B cell (primary cell): ENCODE measurements around the gene RGS6. TPM values are rescaled to one million over a fixed set of nuclear protein-coding genes. Genes with fewer than 3 reads are reported as not detected.

Source experiments
- ATAC-seq: fragments of 200-7000 bp; cut with Tn5 transposase; one replicate; pipeline ENCODE4 v1.10.0; 2021; ENCODE audit warnings: low read depth, mild to moderate bottlenecking, moderate number of reproducible peaks, moderate library complexity
- CTCF ChIA-PET: fragments of 350-600 bp; sonication (Branson Sonifier 250); formaldehyde crosslinking; loops from one replicate; lab custom pipeline; 2021; ENCODE audit warnings: antibody characterized with exemption, inconsistent platforms; lab: Charles Lee
- POLR2A ChIA-PET: fragments of 350-600 bp; sonication (Branson Sonifier 250); formaldehyde crosslinking; loops from one replicate; lab custom pipeline; 2021; ENCODE audit warnings: antibody characterized with exemption; lab: Charles Lee
- DNase-seq: peaks from one replicate; pipeline ENCODE4 v3.0.0; 2013
- H2AFZ ChIP-seq: 2 replicates; pipeline ENCODE4 v1.6.1; 2012; ENCODE audit warnings: mild to moderate bottlenecking, low read depth, low read length; ENCODE audit not compliant: insufficient read depth, poor library complexity, severe bottlenecking
- H3K27ac ChIP-seq, 2 donors: 1 replicate in 1 of 2; 2 replicates in 1 of 2; pipeline ENCODE4 v1.5.1; 2012 to 2013; ENCODE audit warnings: low read length in 2 of 2, mild to moderate bottlenecking in 2 of 2, moderate library complexity in 1 of 2
- H3K27me3 ChIP-seq, 4 experiments: fragments of 200-600 bp in 1 of 4; sonication (generic) in 1 of 4; replicated peaks in 1 of 4; 1 replicate in 2 of 4; 2 replicates in 2 of 4; pipeline versions ENCODE4 v1.6.1 to v1.7.0; 2013 to 2016; ENCODE audit warnings: low read length in 3 of 4, mild to moderate bottlenecking in 2 of 4, mixed read lengths in 1 of 4, moderate library complexity in 1 of 4; ENCODE audit not compliant: insufficient read depth in 4 of 4, control insufficient read depth in 3 of 4; ENCODE audit errors: control extremely low read depth in 1 of 4
- H3K36me3 ChIP-seq, 2 experiments: replicated peaks in 1 of 2; 1 replicate in 1 of 2; 2 replicates in 1 of 2; pipeline versions ENCODE4 v1.6.1 to v1.7.1; 2013; ENCODE audit warnings: low read length in 1 of 2; ENCODE audit not compliant: insufficient read depth in 2 of 2, control insufficient read depth in 1 of 2; ENCODE audit errors: control extremely low read depth in 1 of 2, extremely low read depth in 1 of 2
- H3K4me1 ChIP-seq, 2 donors: fragments of 200-600 bp in 1 of 2; sonication (generic) in 1 of 2; 1 replicate in 1 of 2; 2 replicates in 1 of 2; pipeline versions ENCODE4 v1.5.1 to v1.6.1; 2013 to 2017; ENCODE audit warnings: low read length in 2 of 2; ENCODE audit not compliant: control insufficient read depth in 2 of 2, insufficient read depth in 2 of 2
- H3K4me2 ChIP-seq: replicated peaks from 2 replicates; pipeline ENCODE3; 2012; ENCODE audit warnings: mild to moderate bottlenecking, low read depth, low read length; ENCODE audit not compliant: poor library complexity, severe bottlenecking
- H3K4me3 ChIP-seq, 5 experiments: fragments of 200-600 bp in 1 of 5; sonication (generic) in 1 of 5; 1 replicate in 3 of 5; 2 replicates in 2 of 5; pipeline versions ENCODE4 v1.5.1 to v1.7.0; 2011 to 2016; ENCODE audit warnings: low read length in 4 of 5, mild to moderate bottlenecking in 4 of 5, low read depth in 2 of 5, control low read depth in 1 of 5, moderate library complexity in 1 of 5; ENCODE audit not compliant: insufficient read depth in 1 of 5; ENCODE audit errors: control extremely low read depth in 1 of 5, extremely low read depth in 1 of 5
- H3K79me2 ChIP-seq: fragments of 200-600 bp; sonication (generic); one replicate; pipeline ENCODE4 v1.6.0; 2016; ENCODE audit warnings: low read length; ENCODE audit not compliant: control insufficient read depth, insufficient read depth
- H3K9ac ChIP-seq: fragments of 200-600 bp; sonication (generic); 2 replicates; pipeline ENCODE4 v1.6.1; 2017; ENCODE audit warnings: mild to moderate bottlenecking, low read length, moderate library complexity
- H3K9me3 ChIP-seq, 3 donors: one replicate each; pipeline versions ENCODE4 v1.6.1 to v1.7.1; 2013; ENCODE audit warnings: low read length in 2 of 3; ENCODE audit not compliant: control insufficient read depth in 2 of 3, insufficient read depth in 1 of 3; ENCODE audit errors: control extremely low read depth in 1 of 3
- H4K20me1 ChIP-seq: 2 replicates; pipeline ENCODE4 v1.6.0; 2012; ENCODE audit warnings: mild to moderate bottlenecking, low read length; ENCODE audit not compliant: insufficient read depth, control insufficient read depth, poor library complexity, severe bottlenecking
- H3K27ac Mint-ChIP-seq: one replicate; pipeline ENCODE4 v1.8.0; 2021; ENCODE audit warnings: mixed read lengths
- H3K27me3 Mint-ChIP-seq: one replicate; pipeline ENCODE4 v1.8.0; 2021; ENCODE audit warnings: mixed read lengths
- H3K4me1 Mint-ChIP-seq: one replicate; pipeline ENCODE4 v1.8.0; 2021; ENCODE audit warnings: mixed read lengths
- H3K4me3 Mint-ChIP-seq: one replicate; pipeline ENCODE4 v1.8.0; 2021; ENCODE audit warnings: mixed read lengths
- H3K9me3 Mint-ChIP-seq: one replicate; pipeline ENCODE4 v1.8.0; 2022; ENCODE audit warnings: mixed read lengths; ENCODE audit not compliant: insufficient read depth
- CTCF ChIP-seq: fragments of 200-600 bp; IDR thresholded peaks from one replicate; pipeline ENCODE4 v1.8.0; 2022; ENCODE audit warnings: antibody characterized with exemption, mild to moderate bottlenecking
- EZH2 ChIP-seq: IDR thresholded peaks from 2 replicates; pipeline ENCODE4 v1.6.1; 2012; ENCODE audit warnings: borderline replicate concordance, low read depth, mild to moderate bottlenecking, moderate library complexity, low read length; ENCODE audit not compliant: insufficient read depth, poor library complexity, severe bottlenecking
- WGBS: methylation state at CpG from one replicate; pipeline ENCODE4 v1.1.5; 2013; ENCODE audit warnings: missing lambda C conversion rate; ENCODE audit not compliant: insufficient coverage; 5-methylcytosine and 5-hydroxymethylcytosine counted together
- intact Hi-C: fragments of 100-400 bp; cut with micrococcal nuclease; formaldehyde crosslinking; loops from one replicate; pipeline ENCODE4 v1.10.0; 2022
- polyA plus RNA-seq: library from polyadenylated mRNA; depleted of rRNA; stranded (reverse); fragments of >200 nt; gene quantifications from 2 replicates; pipeline ENCODE4 v1.2.3, GENCODE V29; 2012
- total RNA-seq, 2 donors: library from RNA; stranded (reverse); fragments of 120-200 nt in 1 of 2; gene quantifications; 1 replicate in 1 of 2; 2 replicates in 1 of 2; pipeline versions ENCODE4 v1.2.3 to v1.2.4, GENCODE V29; 2013 to 2022

RGS6 gene
- total and polyA plus RNA-seq, 2 donors (not counting 1 experiment from before 2014, with no cell fraction given), result 0.07 TPM; not detected in 1

DNA sequence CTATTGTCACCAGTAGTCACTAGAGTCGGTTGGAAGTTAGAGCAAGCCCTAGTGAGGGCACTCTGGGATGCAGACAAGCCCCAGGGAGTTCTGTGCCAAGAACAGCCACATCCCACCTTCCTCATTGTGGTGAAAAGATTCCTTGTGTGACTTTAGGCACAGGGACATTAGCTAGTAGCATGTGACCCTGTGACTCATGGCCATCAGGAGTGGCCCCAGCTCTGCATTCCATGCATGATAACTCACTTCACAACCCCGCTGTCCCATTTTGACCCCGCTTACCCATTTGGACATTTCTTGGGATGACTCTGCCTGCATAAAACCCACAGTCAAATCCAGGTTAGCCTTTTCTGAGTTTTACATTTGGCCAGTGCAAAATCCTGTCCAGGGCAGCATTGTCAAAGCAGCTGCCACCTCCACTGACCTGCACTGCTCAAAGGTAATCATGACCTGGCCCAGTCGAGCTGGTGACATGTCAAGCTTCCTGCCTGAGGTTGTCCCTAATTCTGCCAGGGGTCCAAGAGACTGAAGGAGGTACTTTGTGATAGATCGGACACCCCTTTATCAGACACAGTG is 531.1 kb downstream of the RGS6 start:
- Mint-ChIP-seq H3K4me3 (no peak overlapping the region), H3K4me1 (no peaks in the 10 kb centered on the region), H3K9me3 (peaks cover 11% of the 10 kb centered on the region), H3K27me3 (peaks cover 26% of the 10 kb centered on the region), H3K27ac (no peak overlapping the region)
- Histone ChIP-seq H3K4me1 (no peaks in the 10 kb centered on the region), H3K9ac (no peak overlapping the region), H4K20me1 (no peaks in the 10 kb centered on the region), H3K27ac (no peak overlapping the region), H3K9me3 (peaks cover 2 to 11% (median 4%) of the 10 kb centered on the region in 3 donors), H3K36me3 (no peaks in the 10 kb centered on the region), H3K79me2 (no peaks in the 10 kb centered on the region), H3K4me2 (no peak overlapping the region), H2AFZ (no peak overlapping the region), H3K27me3 (no peaks in the 10 kb centered on the region), H3K4me3 (no peak overlapping the region)
- no peak for TF ChIP-seq EZH2
- no peak for TF ChIP-seq CTCF
- ChIA-PET CTCF (no interaction called here), POLR2A (no interaction called here)
- DNase-seq, result no peak
- 86% methylated on average over 4 of the region's 5 CpGs for WGBS
- intact Hi-C loops, result no loop called here
- ATAC-seq, result no peak

DNA sequence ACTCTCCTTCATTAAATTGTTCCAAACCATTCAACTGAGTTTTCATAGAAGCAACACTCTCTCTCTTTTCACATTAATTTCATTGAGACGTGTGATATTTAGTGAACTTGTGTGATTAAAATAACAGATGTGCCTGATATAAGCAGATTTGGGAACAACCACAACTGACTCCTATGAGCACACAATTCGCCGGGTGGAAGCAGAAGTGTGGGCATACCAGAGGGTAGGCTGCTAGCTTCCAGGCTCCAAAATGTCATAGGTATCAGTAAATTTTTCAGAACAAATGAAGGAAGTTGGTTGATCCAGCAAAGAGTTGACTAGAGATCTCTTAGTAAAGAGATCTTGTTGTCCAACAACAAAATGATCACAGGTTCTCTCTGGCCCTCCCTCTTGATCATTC is 532.0 kb downstream of the RGS6 start:
- no peak overlapping the region for H2AFZ ChIP-seq
- CTCF ChIA-PET, result no interaction called here
- H3K4me2 ChIP-seq, result no peak overlapping the region
- H4K20me1 ChIP-seq, result no peaks in the 10 kb centered on the region
- no peaks in the 10 kb centered on the region for H3K4me1 ChIP-seq
- no peaks in the 10 kb centered on the region for H3K36me3 ChIP-seq
- Mint-ChIP-seq H3K4me3 (no peak overlapping the region), H3K27ac (no peak overlapping the region), H3K27me3 (peaks cover 22% of the 10 kb centered on the region), H3K4me1 (no peaks in the 10 kb centered on the region), H3K9me3 (peaks cover 11% of the 10 kb centered on the region)
- no peak overlapping the region for H3K27ac ChIP-seq
- H3K79me2 ChIP-seq, result no peaks in the 10 kb centered on the region
- ATAC-seq (no peak), DNase-seq (no peak)
- WGBS, result no CpG with 5 or more reads among the region's 3 CpGs
- no peak overlapping the region for H3K4me3 ChIP-seq
- no peaks in the 10 kb centered on the region for H3K27me3 ChIP-seq
- intact Hi-C loops, result no loop called here
- POLR2A ChIA-PET, result no interaction called here
- H3K9ac ChIP-seq, result no peak overlapping the region
- peaks cover 2 to 11% (median 4%) of the 10 kb centered on the region in 3 donors for H3K9me3 ChIP-seq
- TF ChIP-seq EZH2 (no peak), CTCF (no peak)
